HG03025 (cell line): Measurements from ENCODE around the gene TREML2.
"Not testable (repeated sequence)": the region's sequence is repeated elsewhere in the genome, so short reads cannot be mapped to it uniquely, and the experiment has no call there.

ENCODE experiments used
- ATAC-seq: cut with Tn5 transposase; IDR thresholded peaks from one replicate; pipeline ENCODE4 v1.9.1; 2021; ENCODE audit warnings: mild to moderate bottlenecking, moderate library complexity; ENCODE audit not compliant: unreplicated experiment, low FRiP score

TREML2 gene

GRCh38 chr6:41209547-41210320, 8.8 kb upstream of the TREML2 start:
- ATAC-seq: no peak

GRCh38 chr6:41208439-41209106, 7.6 kb upstream of the TREML2 start:
- ATAC-seq: no peak

GRCh38 chr6:41204156-41204555, 3.2 kb upstream of the TREML2 start:
- no peak for ATAC-seq

GRCh38 chr6:41201764-41202173, 820 bp upstream of the TREML2 start:
- no peak for ATAC-seq

GRCh38 chr6:41200296-41200900, 551 bp downstream of the TREML2 start:
- peak; percentile 21 for ATAC-seq

GRCh38 chr6:41199552-41200246, 1.2 kb downstream of the TREML2 start:
- peak; percentile 47 for ATAC-seq

GRCh38 chr6:41197234-41197633, 3.7 kb downstream of the TREML2 start:
- no peak for ATAC-seq

GRCh38 chr6:41194386-41194785, 6.6 kb downstream of the TREML2 start:
- no peak for ATAC-seq

GRCh38 chr6:41193884-41194283, 7.1 kb downstream of the TREML2 start:
- no peak for ATAC-seq

- ATAC-seq: no peak
These were observed 7.7 kb downstream of the TREML2 start for GRCh38 chr6:41193171-41193734.

GRCh38 chr6:41191569-41191968, 9.4 kb downstream of the TREML2 start:
- no peak for ATAC-seq

GRCh38 chr6:41190791-41191190, 10.2 kb downstream of the TREML2 start:
- ATAC-seq: no peak

- ATAC-seq: no peak
These were observed 11.0 kb downstream of the TREML2 start for GRCh38 chr6:41189967-41190366.

- ATAC-seq: not testable (repeated sequence)
These were observed 11.9 kb downstream of the TREML2 start for GRCh38 chr6:41189046-41189445.

- ATAC-seq: no peak
These were observed 12.7 kb downstream of the TREML2 start for GRCh38 chr6:41187924-41188886.

- ATAC-seq: no peak
These were observed 14.9 kb downstream of the TREML2 start for GRCh38 chr6:41186031-41186562.

GRCh38 chr6:41184761-41185160, 16.2 kb downstream of the TREML2 start:
- ATAC-seq: no peak

- ATAC-seq: no peak
These were observed 18.6 kb downstream of the TREML2 start for GRCh38 chr6:41182069-41183034.
